DND-41 (cell line): ENCODE data around the gene PGA3.
"Not testable (repeated sequence)": the region's sequence is repeated elsewhere in the genome, so short reads cannot be mapped to it uniquely, and the experiment has no call there.

Experiments
- ATAC-seq: fragments of 200-7000 bp; cut with Tn5 transposase; 3 replicates; pipeline ENCODE4 v1.9.1; 2021; ENCODE audit warnings: low read depth; ENCODE audit not compliant: insufficient read depth
- DNase-seq: peaks from one replicate; pipeline ENCODE4 v3.0.0-alpha.2; 2020
- H2AFZ ChIP-seq: 2 replicates; pipeline ENCODE4 v1.6.0; 2012; ENCODE audit warnings: low read depth, low read length
- H3K27ac ChIP-seq: 2 replicates; pipeline ENCODE4 v1.5.1; 2012; ENCODE audit warnings: low read length, inconsistent platforms
- H3K27me3 ChIP-seq: fragments of 200-600 bp; sonication (generic); 2 replicates; pipeline ENCODE4 v1.6.0; 2012; ENCODE audit warnings: low read length, mild to moderate bottlenecking, inconsistent platforms; ENCODE audit not compliant: insufficient read depth, poor library complexity
- H3K36me3 ChIP-seq: 2 replicates; pipeline ENCODE4 v1.5.1; 2012; ENCODE audit warnings: low read length, inconsistent platforms; ENCODE audit not compliant: insufficient read depth
- H3K4me1 ChIP-seq: 2 replicates; pipeline ENCODE4 v1.5.1; 2012; ENCODE audit warnings: mild to moderate bottlenecking, low read length; ENCODE audit not compliant: insufficient read depth
- H3K4me2 ChIP-seq: 2 replicates; pipeline ENCODE4 v1.6.0; 2012; ENCODE audit warnings: mild to moderate bottlenecking, moderate library complexity, low read length, inconsistent platforms; ENCODE audit not compliant: insufficient read depth
- H3K4me3 ChIP-seq, 2 experiments: fragments of 200-600 bp in 1 of 2; shearing (Covaris generic) in 1 of 2; 2 replicates each; pipeline ENCODE4 v1.5.1; 2012 to 2016; ENCODE audit warnings: inconsistent platforms in 2 of 2, low read length in 2 of 2, mild to moderate bottlenecking in 2 of 2, low read depth in 1 of 2, moderate library complexity in 1 of 2
- H3K79me2 ChIP-seq: 2 replicates; pipeline ENCODE4 v1.6.0; 2012; ENCODE audit warnings: low read length, inconsistent platforms; ENCODE audit not compliant: insufficient read depth
- H3K9ac ChIP-seq: 2 replicates; pipeline ENCODE4 v1.6.0; 2012; ENCODE audit warnings: low read depth, mild to moderate bottlenecking, inconsistent platforms, low read length, moderate library complexity
- H3K9me3 ChIP-seq: 2 replicates; pipeline ENCODE4 v1.5.1; 2012; ENCODE audit warnings: low read length, moderate library complexity, mild to moderate bottlenecking, inconsistent platforms; ENCODE audit not compliant: insufficient read depth, severe bottlenecking
- H4K20me1 ChIP-seq: 2 replicates; pipeline ENCODE4 v1.6.0; 2012; ENCODE audit warnings: low read length; ENCODE audit not compliant: insufficient read depth
- CTCF ChIP-seq: IDR thresholded peaks from 2 replicates; pipeline ENCODE4 v1.5.1; 2012; ENCODE audit warnings: borderline replicate concordance, low read length, moderate library complexity, mild to moderate bottlenecking; ENCODE audit not compliant: poor library complexity, severe bottlenecking; ENCODE audit errors: extremely low read depth
- EZH2 ChIP-seq: IDR thresholded peaks from 3 replicates; pipeline ENCODE4 v1.6.1; 2012; ENCODE audit warnings: borderline replicate concordance, low read depth, mild to moderate bottlenecking, moderate library complexity, low read length, inconsistent platforms; ENCODE audit not compliant: severe bottlenecking

Gene PGA3

GRCh38 chr11:61202950-61203746, at the start of gene PGA3:
PGA3 (plus strand) TSS chr11:61203515; CDS start chr11:61203565, 50 bp downstream.
- ATAC-seq, DNase-seq, H3K27ac ChIP-seq, H3K36me3 ChIP-seq, H3K9ac ChIP-seq, H3K27me3 ChIP-seq, H2AFZ ChIP-seq, H4K20me1 ChIP-seq, H3K9me3 ChIP-seq, H3K79me2 ChIP-seq, H3K4me1 ChIP-seq, H3K4me2 ChIP-seq, H3K4me3 ChIP-seq: not testable (repeated sequence)

GRCh38 chr11:61153593-61154095, 49.7 kb upstream of the PGA3 start:
- no peak for ATAC-seq
- Histone ChIP-seq H3K4me2 (no peak overlapping the region), H3K9me3 (no peaks in the 10 kb centered on the region), H3K4me1 (no peaks in the 10 kb centered on the region), H3K4me3 (no peak overlapping the region), H2AFZ (no peak overlapping the region), H4K20me1 (no peaks in the 10 kb centered on the region), H3K36me3 (no peaks in the 10 kb centered on the region), H3K27me3 (no peaks in the 10 kb centered on the region), H3K79me2 (no peaks in the 10 kb centered on the region), H3K9ac (no peak overlapping the region), H3K27ac (no peak overlapping the region)
- no peak for TF ChIP-seq EZH2
- TF ChIP-seq CTCF, result no peak
- DNase-seq, result no peak

GRCh38 chr11:61154528-61154927, 48.8 kb upstream of the PGA3 start:
- no peaks in the 10 kb centered on the region for H3K4me1 ChIP-seq
- ATAC-seq (no peak), DNase-seq (no peak)
- no peaks in the 10 kb centered on the region for H4K20me1 ChIP-seq
- no peak overlapping the region for H3K4me2 ChIP-seq
- no peak for TF ChIP-seq EZH2
- no peak for TF ChIP-seq CTCF
- no peaks in the 10 kb centered on the region for H3K9me3 ChIP-seq
- H3K9ac ChIP-seq, result no peak overlapping the region
- H3K79me2 ChIP-seq, result no peaks in the 10 kb centered on the region
- H3K36me3 ChIP-seq, result no peaks in the 10 kb centered on the region
- no peak overlapping the region for H3K27ac ChIP-seq
- H3K27me3 ChIP-seq, result no peaks in the 10 kb centered on the region
- no peak overlapping the region for H2AFZ ChIP-seq
- no peak overlapping the region for H3K4me3 ChIP-seq

- H3K27me3 ChIP-seq, result no peaks in the 10 kb centered on the region
- TF ChIP-seq CTCF, result no peak
- no peak for TF ChIP-seq EZH2
- no peaks in the 10 kb centered on the region for H3K9me3 ChIP-seq
- H3K27ac ChIP-seq, result no peak overlapping the region
- no peak overlapping the region for H3K9ac ChIP-seq
- ATAC-seq (no peak), DNase-seq (no peak)
- H3K4me3 ChIP-seq, result no peak overlapping the region
- H3K4me1 ChIP-seq, result peaks cover 4% of the 10 kb centered on the region
- no peaks in the 10 kb centered on the region for H3K79me2 ChIP-seq
- no peaks in the 10 kb centered on the region for H4K20me1 ChIP-seq
- H3K4me2 ChIP-seq, result no peak overlapping the region
- no peak overlapping the region for H2AFZ ChIP-seq
- no peaks in the 10 kb centered on the region for H3K36me3 ChIP-seq
Measured at GRCh38 chr11:61155312-61155711, 48.0 kb upstream of the PGA3 start.
